ENCODE measurements around the gene TBC1D22B.

The TBC1D22B gene

GRCh38 chr6:37209461-37210205 lies 47.9 kb upstream of the TBC1D22B start:
- H3K9ac ChIP-seq (ENCODE audit: low read length), result no peak overlapping the region
- H4K20me1 ChIP-seq (ENCODE audit: low read depth, low read length), result no peaks in the 10 kb centered on the region
- H3F3A ChIP-seq (ENCODE audit: insufficient read depth), result no peaks in the 10 kb centered on the region
- H3K9me3 ChIP-seq (ENCODE audit: insufficient read depth, low read length), result no peaks in the 10 kb centered on the region
- H3K36me3 ChIP-seq (ENCODE audit: low read length), result no peaks in the 10 kb centered on the region
- no peak overlapping the region for H3K4me2 ChIP-seq (ENCODE audit: low read depth, low read length, poor library complexity, severe bottlenecking)
- no peak overlapping the region for H2AFZ ChIP-seq (ENCODE audit: low read depth, low read length, severe bottlenecking)
- no peaks in the 10 kb centered on the region for H3K27me3 ChIP-seq (ENCODE audit: low read length)
- no peaks in the 10 kb centered on the region for H3K79me2 ChIP-seq (ENCODE audit: insufficient read depth, low read length)
- H3K9me2 ChIP-seq (replicated peaks; ENCODE audit: insufficient read depth, low read length), result no peaks in the 10 kb centered on the region
- H3K27ac ChIP-seq (ENCODE audit: low read depth, low read length), result no peak overlapping the region
- TF ChIP-seq CTCF (IDR thresholded peaks at IDR 0.05; ENCODE audit: insufficient read depth, low read length, poor library complexity, severe bottlenecking), result no peak
- no peak for TF ChIP-seq EZH2phosphoT487 (conservative IDR thresholded peaks at IDR 0.05; ENCODE audit: low read length)
- H3K4me3 ChIP-seq (ENCODE audit: insufficient read depth, low read length, poor library complexity, severe bottlenecking), result no peak overlapping the region

- Histone ChIP-seq H3K9me3 (ENCODE audit: insufficient read depth, low read length) (no peaks in the 10 kb centered on the region), H3K4me3 (ENCODE audit: insufficient read depth, low read length, poor library complexity, severe bottlenecking) (no peak overlapping the region), H3K27me3 (ENCODE audit: low read length) (no peaks in the 10 kb centered on the region), H3K36me3 (ENCODE audit: low read length) (no peaks in the 10 kb centered on the region), H3K4me2 (ENCODE audit: low read depth, low read length, poor library complexity, severe bottlenecking) (no peak overlapping the region), H3K9me2 (replicated peaks; ENCODE audit: insufficient read depth, low read length) (no peaks in the 10 kb centered on the region), H2AFZ (ENCODE audit: low read depth, low read length, severe bottlenecking) (no peak overlapping the region), H3F3A (ENCODE audit: insufficient read depth) (no peaks in the 10 kb centered on the region), H3K79me2 (ENCODE audit: insufficient read depth, low read length) (no peaks in the 10 kb centered on the region), H3K9ac (ENCODE audit: low read length) (no peak overlapping the region), H4K20me1 (ENCODE audit: low read depth, low read length) (no peaks in the 10 kb centered on the region), H3K27ac (ENCODE audit: low read depth, low read length) (no peak overlapping the region)
- TF ChIP-seq CTCF (IDR thresholded peaks at IDR 0.05; ENCODE audit: insufficient read depth, low read length, poor library complexity, severe bottlenecking) (peak; percentile 99), EZH2phosphoT487 (conservative IDR thresholded peaks at IDR 0.05; ENCODE audit: low read length) (no peak)
Measured at GRCh38 chr6:37210313-37210968, 47.1 kb upstream of the TBC1D22B start.

- H3K27me3 ChIP-seq (ENCODE audit: low read length), result no peaks in the 10 kb centered on the region
- no peak overlapping the region for H2AFZ ChIP-seq (ENCODE audit: low read depth, low read length, severe bottlenecking)
- no peaks in the 10 kb centered on the region for H3F3A ChIP-seq (ENCODE audit: insufficient read depth)
- H3K9me3 ChIP-seq (ENCODE audit: insufficient read depth, low read length), result no peaks in the 10 kb centered on the region
- H3K4me3 ChIP-seq (ENCODE audit: insufficient read depth, low read length, poor library complexity, severe bottlenecking), result no peak overlapping the region
- no peaks in the 10 kb centered on the region for H3K9me2 ChIP-seq (replicated peaks; ENCODE audit: insufficient read depth, low read length)
- no peaks in the 10 kb centered on the region for H3K36me3 ChIP-seq (ENCODE audit: low read length)
- H3K27ac ChIP-seq (ENCODE audit: low read depth, low read length), result no peak overlapping the region
- H4K20me1 ChIP-seq (ENCODE audit: low read depth, low read length), result no peaks in the 10 kb centered on the region
- H3K9ac ChIP-seq (ENCODE audit: low read length), result no peak overlapping the region
- no peak overlapping the region for H3K4me2 ChIP-seq (ENCODE audit: low read depth, low read length, poor library complexity, severe bottlenecking)
- TF ChIP-seq CTCF (IDR thresholded peaks at IDR 0.05; ENCODE audit: insufficient read depth, low read length, poor library complexity, severe bottlenecking) (no peak), EZH2phosphoT487 (conservative IDR thresholded peaks at IDR 0.05; ENCODE audit: low read length) (no peak)
- H3K79me2 ChIP-seq (ENCODE audit: insufficient read depth, low read length), result no peaks in the 10 kb centered on the region
Measured at GRCh38 chr6:37212268-37212667, 45.3 kb upstream of the TBC1D22B start.

Measured in SU-DHL-6 (cell line).